ENCODE data around the gene TIGD6.

- TF ChIP-seq CTCF (IDR thresholded peaks at IDR 0.05) = no peak
- no peak for TF ChIP-seq POLR2A (IDR thresholded peaks at IDR 0.05)
- no peak for TF ChIP-seq EP300 (IDR thresholded peaks at IDR 0.05; ENCODE audit: low read depth)
These were observed 593 bp downstream of the TIGD6 start for GRCh38 chr5:149999866-150000255.

Data from transverse colon (tissue), 3 donors.